ENCODE data around the gene DMD. TPM values are rescaled to one million over a fixed set of nuclear protein-coding genes. Genes with fewer than 3 reads are reported as not detected.

DMD gene
- total and polyA plus RNA-seq, 2 of the 13 experiments (the other 11 are each of a cell fraction or from before 2014, with no cell fraction given) = 17.6 to 25.9 TPM

- ATAC-seq (no peak), DNase-seq (ENCODE audit: low spot score) (no peak), FAIRE-seq (no peak)
- ChIA-PET POLR2A (no interaction called here), CTCF (ENCODE audit: low intra/inter-chr PET ratio, low total read pairs) (no interaction called here)
- no CpG with 5 or more reads among the region's 7 CpGs for WGBS (ENCODE audit: low lambda C conversion rate)
- no peaks in the 10 kb centered on the region for H3K79me2 ChIP-seq (ENCODE audit: insufficient read depth, low read length)
- no peak overlapping the region for H3K27ac ChIP-seq (ENCODE audit: extremely low read length, insufficient read depth, low read length)
- H3K4me2 ChIP-seq (ENCODE audit: low read depth, low read length) = no peak overlapping the region
- H3K9me3 ChIP-seq (ENCODE audit: low read length) = no peaks in the 10 kb centered on the region
- TF ChIP-seq REXO4 (CRISPR knock-in tag; IDR thresholded peaks at IDR 0.05; ENCODE audit: borderline replicate concordance) (no peak), RNF219 (CRISPR knock-in tag; IDR thresholded peaks at IDR 0.05) (no peak), MAFF (IDR thresholded peaks at IDR 0.05; ENCODE audit: low read depth, low read length) (no peak), NONO (IDR thresholded peaks at IDR 0.05) (no peak), NONO (CRISPR knock-in tag; conservative IDR thresholded peaks at IDR 0.05) (no peak), SRSF4 (IDR thresholded peaks at IDR 0.05; ENCODE audit: low read depth, low read length, poor library complexity, severe bottlenecking) (no peak), ZBTB20 (CRISPR knock-in tag; IDR thresholded peaks at IDR 0.05; ENCODE audit: borderline replicate concordance, low read depth) (no peak), HMGXB4 (CRISPR knock-in tag; IDR thresholded peaks at IDR 0.05; ENCODE audit: borderline replicate concordance in 1 of 2, low read depth in 1 of 2) (no peak), WIZ (CRISPR knock-in tag; IDR thresholded peaks at IDR 0.05) (no peak), ZNF879 (CRISPR knock-in tag; IDR thresholded peaks at IDR 0.05) (no peak), KDM2A (CRISPR knock-in tag; IDR thresholded peaks at IDR 0.05; ENCODE audit: borderline replicate concordance, low read depth) (no peak), ZNF446 (CRISPR knock-in tag; IDR thresholded peaks at IDR 0.05) (no peak), FOXK1 (CRISPR knock-in tag; IDR thresholded peaks at IDR 0.05; ENCODE audit: borderline replicate concordance, low read depth) (no peak), ZNF614 (CRISPR knock-in tag; IDR thresholded peaks at IDR 0.05; ENCODE audit: borderline replicate concordance) (no peak), FLYWCH1 (CRISPR knock-in tag; IDR thresholded peaks at IDR 0.05) (no peak), ZNF737 (CRISPR knock-in tag; IDR thresholded peaks at IDR 0.05; ENCODE audit: borderline replicate concordance) (no peak), PREB (CRISPR knock-in tag; IDR thresholded peaks at IDR 0.05) (no peak)
- no peaks in the 10 kb centered on the region for H4K20me1 ChIP-seq (ENCODE audit: insufficient read depth, low read length)
- in situ Hi-C loops (cut with HindIII; ENCODE audit: extremely low pct_ligation_motif_present, low pct_unique_long_range_greater_than_20kb) = no loop called here
- H2AFZ ChIP-seq (ENCODE audit: low read length) = no peak overlapping the region
- H3K36me3 ChIP-seq (replicated peaks in 1 of 2; ENCODE audit: control insufficient read depth in 1 of 2, insufficient read depth in 2 of 2, low read length in 2 of 2) = no peaks in the 10 kb centered on the region
- H3K4me1 ChIP-seq (ENCODE audit: insufficient read depth, low read length) = no peaks in the 10 kb centered on the region
- intact Hi-C loops (cut with micrococcal nuclease; ENCODE audit: unreplicated experiment) = no loop called here
- no peak overlapping the region for H3K9ac ChIP-seq (ENCODE audit: insufficient read depth, low read depth, low read length)
- no TSS peak for BruUV-seq (replicated peaks)
- no peak overlapping the region for H3K4me3 ChIP-seq (replicated peaks in 1 of 3; ENCODE audit: insufficient read depth in 1 of 3, low read depth in 2 of 3, low read length in 3 of 3)
- H3K27me3 ChIP-seq (ENCODE audit: control insufficient read depth in 1 of 2, insufficient read depth in 2 of 2, low read length in 2 of 2) = no peaks in the 10 kb centered on the region
Observed at GRCh38 chrX:32592786-32593185, 618.6 kb downstream of the DMD start.

Data from HepG2 (cell line).